Smooth muscle cell (in vitro differentiated cells): ENCODE data around the gene ASGR2. TPM values are rescaled to one million over a fixed set of nuclear protein-coding genes. Genes with fewer than 3 reads are reported as not detected.

Experiments
- DNase-seq: peaks from one replicate; lab custom pipeline; 2025; ENCODE audit not compliant: unreplicated experiment; lab: John Stamatoyannopoulos, UW
- H2AFZ ChIP-seq: fragments of 200-600 bp; sonication (generic); 2 replicates; pipeline ENCODE4 v1.6.0; 2016; ENCODE audit warnings: antibody characterized with exemption, low read depth, mild to moderate bottlenecking
- H3F3A ChIP-seq: fragments of 200-600 bp; sonication (generic); 2 replicates; pipeline ENCODE4 v1.6.0; 2017; ENCODE audit warnings: antibody characterized with exemption, low read depth
- H3K27ac ChIP-seq: fragments of 200-600 bp; sonication (generic); 2 replicates; pipeline ENCODE4 v1.5.1; 2016; ENCODE audit warnings: low read depth, mild to moderate bottlenecking
- H3K27me3 ChIP-seq: fragments of 200-600 bp; sonication (generic); 2 replicates; pipeline ENCODE4 v1.6.1; 2016; ENCODE audit warnings: low read depth, mild to moderate bottlenecking
- H3K36me3 ChIP-seq: fragments of 200-600 bp; sonication (generic); 2 replicates; pipeline ENCODE4 v1.5.1; 2016; ENCODE audit warnings: low read depth
- H3K4me1 ChIP-seq: fragments of 200-600 bp; sonication (generic); 2 replicates; pipeline ENCODE4 v1.5.1; 2016; ENCODE audit warnings: low read depth
- H3K4me2 ChIP-seq: fragments of 200-600 bp; sonication (generic); 2 replicates; pipeline ENCODE4 v1.6.0; 2016; ENCODE audit warnings: mild to moderate bottlenecking
- H3K4me3 ChIP-seq: fragments of 200-600 bp; sonication (generic); 2 replicates; pipeline ENCODE4 v1.5.1; 2016; ENCODE audit warnings: mild to moderate bottlenecking
- H3K79me2 ChIP-seq: fragments of 200-600 bp; sonication (generic); 2 replicates; pipeline ENCODE4 v1.6.0; 2016; ENCODE audit warnings: low read depth, mild to moderate bottlenecking
- H3K9ac ChIP-seq: fragments of 200-600 bp; sonication (generic); 2 replicates; pipeline ENCODE4 v1.6.0; 2016; ENCODE audit warnings: low read depth
- H3K9me3 ChIP-seq: fragments of 200-600 bp; sonication (generic); replicated peaks from 2 replicates; pipeline ENCODE4 v1.5.1; 2016; ENCODE audit warnings: low read depth
- H4K20me1 ChIP-seq: fragments of 200-600 bp; sonication (generic); 2 replicates; pipeline ENCODE4 v1.6.0; 2016; ENCODE audit warnings: low read depth
- WGBS: methylation state at CpG from one replicate; pipeline ENCODE4 v1.1.7; 2016; ENCODE audit warnings: low lambda C conversion rate; 5-methylcytosine and 5-hydroxymethylcytosine counted together
- polyA plus RNA-seq: library from polyadenylated mRNA; unstranded; fragments of >200 nt; fragmentation: Nextera tagmentation; extraction: Ambion mirVana; gene quantifications from 2 replicates; pipeline ENCODE4 v1.2.1, GENCODE V29; 2016
- total RNA-seq: library from RNA; depleted of rRNA; stranded (reverse); fragments of >200 nt; gene quantifications from 2 replicates; pipeline ENCODE4 v1.2.3, GENCODE V29; 2014
- TF ChIP-seq, protein P1 (sequence below): fragments of 200-600 bp; sonication (generic); IDR thresholded peaks from 2 replicates; pipeline ENCODE4 v1.5.1; 2017; ENCODE audit warnings: borderline replicate concordance, mild to moderate bottlenecking, antibody characterized with exemption; ENCODE audit not compliant: insufficient read depth, poor library complexity, severe bottlenecking

The ASGR2 gene
- total and polyA plus RNA-seq, 2 experiments from 2014 or later: 0.15 TPM; not detected in 1

DNA sequence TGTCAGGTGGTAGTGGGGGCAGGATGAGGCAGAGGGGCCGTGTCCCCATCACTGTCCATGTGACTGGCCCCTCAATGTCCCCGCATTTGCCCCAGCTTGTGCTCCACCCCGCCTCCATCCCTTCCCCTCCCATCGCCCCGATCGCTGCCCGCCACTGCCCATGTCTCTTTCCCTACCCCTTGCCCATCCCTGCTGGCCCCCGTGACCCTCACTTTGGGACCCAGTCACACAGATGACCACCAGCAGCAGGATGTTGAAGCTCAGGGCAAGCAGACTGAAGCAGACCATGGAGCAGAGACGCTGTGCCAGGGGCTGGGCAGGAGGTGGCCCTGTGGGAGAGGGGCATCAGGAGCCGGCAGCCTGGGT, 6.1 kb downstream of the ASGR2 start:
- H3K79me2 ChIP-seq: no peaks in the 10 kb centered on the region
- H3K4me3 ChIP-seq: no peak overlapping the region
- H3K27ac ChIP-seq: no peak overlapping the region
- TF ChIP-seq, protein P1, sequence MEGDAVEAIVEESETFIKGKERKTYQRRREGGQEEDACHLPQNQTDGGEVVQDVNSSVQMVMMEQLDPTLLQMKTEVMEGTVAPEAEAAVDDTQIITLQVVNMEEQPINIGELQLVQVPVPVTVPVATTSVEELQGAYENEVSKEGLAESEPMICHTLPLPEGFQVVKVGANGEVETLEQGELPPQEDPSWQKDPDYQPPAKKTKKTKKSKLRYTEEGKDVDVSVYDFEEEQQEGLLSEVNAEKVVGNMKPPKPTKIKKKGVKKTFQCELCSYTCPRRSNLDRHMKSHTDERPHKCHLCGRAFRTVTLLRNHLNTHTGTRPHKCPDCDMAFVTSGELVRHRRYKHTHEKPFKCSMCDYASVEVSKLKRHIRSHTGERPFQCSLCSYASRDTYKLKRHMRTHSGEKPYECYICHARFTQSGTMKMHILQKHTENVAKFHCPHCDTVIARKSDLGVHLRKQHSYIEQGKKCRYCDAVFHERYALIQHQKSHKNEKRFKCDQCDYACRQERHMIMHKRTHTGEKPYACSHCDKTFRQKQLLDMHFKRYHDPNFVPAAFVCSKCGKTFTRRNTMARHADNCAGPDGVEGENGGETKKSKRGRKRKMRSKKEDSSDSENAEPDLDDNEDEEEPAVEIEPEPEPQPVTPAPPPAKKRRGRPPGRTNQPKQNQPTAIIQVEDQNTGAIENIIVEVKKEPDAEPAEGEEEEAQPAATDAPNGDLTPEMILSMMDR: no peak
- H3K27me3 ChIP-seq: peaks cover under 1% of the 10 kb centered on the region
- no peak for DNase-seq
- H3K9ac ChIP-seq: no peak overlapping the region
- H4K20me1 ChIP-seq: no peaks in the 10 kb centered on the region
- H3K36me3 ChIP-seq: no peaks in the 10 kb centered on the region
- H2AFZ ChIP-seq: no peak overlapping the region
- no peaks in the 10 kb centered on the region for H3K4me1 ChIP-seq
- no peak overlapping the region for H3K4me2 ChIP-seq
- no peaks in the 10 kb centered on the region for H3F3A ChIP-seq
- no peaks in the 10 kb centered on the region for H3K9me3 ChIP-seq
- WGBS: 96% methylated on average over 7 of the region's 10 CpGs

DNA sequence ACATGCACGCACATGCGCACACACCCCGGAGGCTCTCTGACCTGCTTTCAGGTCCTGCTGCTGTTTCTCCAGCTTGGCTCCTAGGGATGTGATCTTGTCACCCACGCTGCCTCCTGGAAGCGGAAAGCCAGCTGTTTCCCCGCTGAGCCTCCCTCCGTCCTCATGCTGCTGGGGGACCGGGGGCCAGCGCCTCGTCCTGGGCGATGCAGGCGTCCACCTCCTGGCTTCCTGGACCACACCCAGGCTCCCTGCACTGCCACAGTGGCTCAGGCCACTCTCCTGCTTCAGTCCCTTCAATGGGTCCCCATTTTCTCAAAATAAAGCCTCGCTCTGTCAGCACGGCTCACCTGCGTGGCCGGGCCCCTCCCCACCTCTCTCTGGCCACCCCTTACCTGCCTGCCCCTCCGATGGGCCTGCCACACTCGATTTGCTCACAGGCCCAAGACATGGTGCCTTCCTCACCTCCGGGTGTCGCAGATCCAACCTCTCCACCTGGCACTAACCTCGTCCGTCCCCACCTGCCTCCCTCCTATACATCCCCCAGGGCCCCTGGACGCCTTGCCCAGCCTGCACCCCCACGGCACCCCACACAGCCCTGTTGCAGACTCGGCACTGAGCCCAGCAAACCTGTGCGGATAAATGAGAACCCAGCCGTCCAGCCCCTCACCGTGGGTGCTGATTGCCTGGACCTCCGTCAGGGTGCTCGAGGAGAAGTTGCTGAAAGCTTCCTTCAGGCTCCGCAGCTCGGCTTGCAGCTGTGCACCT, 6.6 kb downstream of the ASGR2 start:
- H3K27me3 ChIP-seq: peaks cover 6% of the 10 kb centered on the region
- no peak overlapping the region for H3K4me3 ChIP-seq
- 94% methylated on average over 28 of the region's 32 CpGs for WGBS
- H3K79me2 ChIP-seq: no peaks in the 10 kb centered on the region
- TF ChIP-seq, protein P1: no peak
- H3K27ac ChIP-seq: no peak overlapping the region
- no peaks in the 10 kb centered on the region for H3F3A ChIP-seq
- no peaks in the 10 kb centered on the region for H4K20me1 ChIP-seq
- H3K9me3 ChIP-seq: no peaks in the 10 kb centered on the region
- no peaks in the 10 kb centered on the region for H3K4me1 ChIP-seq
- H3K9ac ChIP-seq: no peak overlapping the region
- H3K4me2 ChIP-seq: no peak overlapping the region
- DNase-seq: no peak
- no peaks in the 10 kb centered on the region for H3K36me3 ChIP-seq
- no peak overlapping the region for H2AFZ ChIP-seq

DNA sequence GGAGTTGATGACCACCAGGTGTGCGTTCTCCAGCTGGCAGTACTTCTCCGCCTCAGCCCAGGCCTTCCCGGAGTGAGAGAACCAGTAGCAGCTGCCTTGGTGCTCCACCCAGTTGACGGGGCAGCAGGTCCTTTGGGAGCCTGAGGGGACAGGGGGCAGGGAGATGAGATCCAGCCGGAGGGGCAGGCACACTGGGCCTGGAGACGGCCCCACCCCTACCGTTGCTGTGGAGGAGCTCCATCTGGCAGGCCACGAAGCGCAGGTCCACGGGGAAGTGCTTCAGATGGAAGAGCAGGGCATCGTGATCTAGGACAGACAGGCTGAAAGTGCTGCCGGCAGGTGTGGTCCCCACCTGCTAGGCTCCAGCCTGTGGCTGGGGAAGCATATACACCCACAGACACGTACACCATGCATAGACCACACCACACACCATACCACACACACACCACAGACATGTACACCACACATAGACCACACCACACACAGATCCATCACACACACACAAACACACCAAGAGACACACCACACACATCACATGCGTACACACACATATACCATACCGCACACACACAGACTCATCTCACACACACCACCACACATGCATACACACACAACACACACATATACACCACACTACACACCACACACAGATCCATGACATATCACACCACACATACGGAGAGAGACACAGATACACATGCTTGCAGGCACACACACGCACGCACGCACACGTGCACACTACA, 7.4 kb downstream of the ASGR2 start:
- H3K36me3 ChIP-seq: no peaks in the 10 kb centered on the region
- H3K9me3 ChIP-seq: no peaks in the 10 kb centered on the region
- H3K27me3 ChIP-seq: peaks cover 12% of the 10 kb centered on the region
- H3K4me2 ChIP-seq: no peak overlapping the region
- no peak overlapping the region for H3K4me3 ChIP-seq
- no peak overlapping the region for H2AFZ ChIP-seq
- no peaks in the 10 kb centered on the region for H3F3A ChIP-seq
- DNase-seq: no peak
- no peak overlapping the region for H3K9ac ChIP-seq
- no peaks in the 10 kb centered on the region for H3K79me2 ChIP-seq
- TF ChIP-seq, protein P1: no peak
- no peaks in the 10 kb centered on the region for H3K4me1 ChIP-seq
- no peaks in the 10 kb centered on the region for H4K20me1 ChIP-seq
- H3K27ac ChIP-seq: no peak overlapping the region
- 95% methylated on average over 20 of the region's 20 CpGs for WGBS
